K562 treated with DMSO at 1 percent for 4 hours (cell line): Measurements from ENCODE around the gene PTHLH. TPM values are rescaled to one million over a fixed set of nuclear protein-coding genes. Genes with fewer than 3 reads are reported as not detected.

Experiments
- total RNA-seq: library from RNA; unstranded; fragments of 300-600 nt; gene quantifications from 2 replicates; pipeline ENCODE4 v1.2.3, GENCODE V29; 2022; ENCODE audit not compliant: insufficient read depth

The PTHLH gene
- 4.4 TPM in 1 of 2 replicates, not detected in the other for total RNA-seq

GRCh38 chr12:27972721-27973120 lies at the start of gene PTHLH:
TSS of gene PTHLH (minus strand) at chr12:27972733. CDS start at chr12:27969494, 3,239 bp downstream.

Other genes starting within 250 kb of the PTHLH start
- gene KLHL42, start 192.5 kb downstream of the PTHLH start, total RNA-seq = 5.8 and 6.4 TPM in 2 replicates
- gene MANSC4, start 192.5 kb downstream of the PTHLH start, total RNA-seq = not detected in 2 replicates
- 22.3 and 29.0 TPM in 2 replicates for gene CCDC91, start 217.7 kb upstream of the PTHLH start, total RNA-seq